ENCODE measurements around the gene ENDOV.
A peak's percentile ranks its signal among the peaks of the same experiment; 100 is the strongest.
"Not testable (repeated sequence)": the region's sequence is repeated elsewhere in the genome, so short reads cannot be mapped to it uniquely, and the experiment has no call there.

ENDOV gene

DNA sequence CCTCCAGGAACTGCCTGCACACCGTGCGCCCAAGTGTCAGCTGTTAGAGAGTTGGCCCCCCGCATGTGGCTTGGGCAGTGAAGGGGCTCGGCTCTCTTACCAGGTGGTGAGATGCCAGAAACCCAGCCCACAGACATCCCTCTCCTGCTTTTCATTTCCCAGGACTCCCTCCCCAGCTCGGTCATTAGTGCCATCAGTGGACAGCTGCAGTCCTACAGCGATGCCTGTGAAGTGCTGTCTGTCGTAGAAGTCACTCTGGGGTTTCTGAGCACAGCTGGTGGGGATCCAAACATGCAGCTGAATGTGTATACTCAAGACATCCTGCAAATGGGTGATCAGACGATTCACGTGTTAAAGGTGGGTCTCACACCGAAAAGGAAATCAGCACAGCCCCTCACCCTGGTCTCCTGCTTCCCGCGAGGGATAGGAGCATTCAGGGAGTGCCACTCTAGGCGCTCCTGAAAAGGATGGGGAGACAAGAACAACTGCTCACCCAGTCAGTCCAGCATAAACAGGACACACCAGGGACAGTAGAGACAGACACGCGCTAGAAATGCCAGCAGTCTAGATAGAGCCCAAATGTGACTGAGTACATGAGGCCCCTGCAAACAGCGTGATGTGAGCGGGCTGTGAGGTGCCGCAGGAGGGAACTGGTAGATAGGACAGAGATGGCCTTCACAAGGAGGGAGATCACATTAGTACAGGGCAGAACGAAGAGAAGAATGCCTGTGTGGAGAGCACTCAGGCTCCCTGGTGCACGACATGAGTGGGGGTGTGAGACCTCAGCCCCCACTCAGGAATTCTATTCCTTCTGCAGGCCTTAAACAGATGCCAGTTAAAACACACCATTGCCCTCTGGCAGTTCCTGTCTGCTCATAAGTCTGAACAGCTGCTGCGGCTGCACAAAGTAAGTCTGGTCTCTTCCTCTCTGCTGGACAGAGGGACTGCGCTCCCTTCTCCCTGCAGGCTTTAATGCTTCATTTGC is 25.7 kb upstream of the ENDOV start:
- no peak for DNase-seq

DNA sequence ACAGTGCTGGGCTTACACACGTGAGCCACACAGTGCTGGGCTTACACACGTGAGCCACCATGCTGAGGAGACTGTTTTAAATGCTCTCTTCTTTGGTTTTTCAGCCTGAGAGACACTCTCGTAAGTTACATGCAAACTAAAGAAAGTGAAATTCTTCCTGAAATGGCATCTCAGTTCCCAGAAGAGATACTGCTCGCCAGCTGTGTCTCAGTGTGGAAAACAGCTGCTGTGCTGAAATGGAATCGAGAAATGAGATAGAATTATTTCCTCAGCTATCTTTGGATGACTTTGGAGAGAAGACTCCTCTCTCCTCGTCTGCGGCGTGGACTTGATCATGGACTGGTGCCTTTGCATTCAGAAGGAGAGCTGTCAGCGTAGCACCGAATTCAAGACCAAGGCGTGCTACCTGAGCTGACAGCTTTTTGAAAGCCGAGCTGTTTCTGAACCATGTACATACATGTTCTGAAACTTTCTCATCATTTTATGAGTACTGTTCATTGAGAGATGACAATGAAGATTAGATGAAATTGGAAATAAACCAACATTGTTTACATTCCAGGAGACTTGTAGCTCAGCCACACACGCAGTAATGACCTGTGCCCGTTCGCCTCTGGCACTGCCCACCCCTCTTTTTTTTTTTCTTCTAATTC is 21.6 kb upstream of the ENDOV start:
- no peak for DNase-seq

DNA sequence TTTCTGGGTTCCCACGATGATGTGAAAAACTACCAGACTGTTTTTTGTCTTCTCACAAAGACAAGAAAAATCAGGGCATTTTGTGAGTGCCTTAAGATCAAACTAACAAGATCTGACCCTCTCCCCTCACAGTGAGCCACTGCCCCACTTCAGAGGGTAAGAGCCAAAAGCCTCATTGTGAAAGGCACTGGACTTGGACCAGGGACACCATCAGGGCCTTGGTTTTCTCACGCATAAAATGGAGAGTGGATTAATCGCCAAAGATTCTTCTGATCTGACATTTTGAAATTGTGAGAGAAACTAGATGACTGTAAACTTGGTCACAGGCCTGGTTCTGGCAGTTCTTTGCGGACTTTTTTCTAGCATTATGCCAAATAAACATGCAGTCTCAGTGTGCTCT is 21.0 kb upstream of the ENDOV start:
- no peak for DNase-seq

DNA sequence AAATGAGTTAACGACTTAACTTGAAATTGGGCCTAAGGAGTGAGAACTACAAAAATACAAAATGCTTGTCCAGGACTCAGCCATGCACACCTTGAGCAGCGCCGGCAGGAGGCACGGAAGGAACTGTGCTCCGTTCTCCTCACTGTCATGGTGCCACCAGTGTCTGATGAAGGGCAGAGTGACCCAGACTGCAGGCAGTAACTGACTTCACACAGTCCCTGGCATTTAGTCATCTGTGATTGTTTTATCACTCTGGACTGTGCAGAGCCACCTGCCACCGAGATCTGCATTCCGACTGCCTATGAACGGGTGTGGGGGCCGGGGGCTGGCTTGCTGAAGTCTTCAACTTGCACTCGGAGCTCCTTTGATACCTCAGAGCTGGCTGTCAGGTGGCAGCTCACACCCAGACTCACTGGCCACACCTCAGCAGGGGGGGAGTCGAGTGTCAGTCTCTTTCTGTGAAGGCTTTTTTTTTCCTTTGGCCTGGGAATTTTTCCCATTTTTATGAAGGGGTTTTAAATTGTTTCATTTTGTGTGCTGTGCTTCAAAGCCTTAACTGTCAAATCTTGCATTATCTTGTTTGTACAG is 20.2 kb upstream of the ENDOV start:
- DNase-seq: peak in 2 of 3 experiments; percentile 28 to 32

DNA sequence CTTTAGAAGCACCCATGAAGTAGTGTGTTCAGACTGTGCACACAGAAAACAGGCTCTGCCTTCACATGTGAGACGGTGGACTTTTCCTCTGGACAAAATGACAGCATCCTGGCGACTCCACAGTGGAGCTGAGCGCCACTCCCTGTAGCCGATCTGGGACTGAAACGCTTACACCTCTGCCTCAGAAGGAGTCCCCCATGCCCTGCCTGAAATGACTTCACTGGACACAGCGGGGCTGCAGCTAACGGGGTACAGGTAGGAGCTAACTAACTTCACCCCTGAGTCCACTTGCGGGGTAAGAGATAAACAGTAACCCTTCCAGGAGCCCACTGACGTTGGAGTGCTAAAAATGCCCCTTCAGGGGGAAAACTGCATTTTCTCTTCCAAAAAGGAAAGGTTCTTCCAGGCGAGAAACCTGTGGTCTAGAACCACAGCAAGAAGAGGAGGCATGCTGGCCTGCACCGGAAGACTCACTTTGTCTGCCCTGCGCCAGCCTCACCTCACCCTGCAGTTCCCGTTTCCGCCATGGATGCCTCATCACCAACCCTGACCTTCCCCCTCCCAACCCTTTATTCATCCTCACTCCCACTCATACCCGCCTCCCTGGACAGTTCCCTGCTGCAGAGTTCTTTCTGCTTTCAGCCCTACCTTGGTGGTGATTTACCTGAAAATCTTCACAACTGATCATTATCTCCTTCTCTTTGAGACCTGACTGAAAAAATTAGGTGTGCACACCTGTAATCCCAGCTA is 19.4 kb upstream of the ENDOV start:
- no peak for DNase-seq

DNA sequence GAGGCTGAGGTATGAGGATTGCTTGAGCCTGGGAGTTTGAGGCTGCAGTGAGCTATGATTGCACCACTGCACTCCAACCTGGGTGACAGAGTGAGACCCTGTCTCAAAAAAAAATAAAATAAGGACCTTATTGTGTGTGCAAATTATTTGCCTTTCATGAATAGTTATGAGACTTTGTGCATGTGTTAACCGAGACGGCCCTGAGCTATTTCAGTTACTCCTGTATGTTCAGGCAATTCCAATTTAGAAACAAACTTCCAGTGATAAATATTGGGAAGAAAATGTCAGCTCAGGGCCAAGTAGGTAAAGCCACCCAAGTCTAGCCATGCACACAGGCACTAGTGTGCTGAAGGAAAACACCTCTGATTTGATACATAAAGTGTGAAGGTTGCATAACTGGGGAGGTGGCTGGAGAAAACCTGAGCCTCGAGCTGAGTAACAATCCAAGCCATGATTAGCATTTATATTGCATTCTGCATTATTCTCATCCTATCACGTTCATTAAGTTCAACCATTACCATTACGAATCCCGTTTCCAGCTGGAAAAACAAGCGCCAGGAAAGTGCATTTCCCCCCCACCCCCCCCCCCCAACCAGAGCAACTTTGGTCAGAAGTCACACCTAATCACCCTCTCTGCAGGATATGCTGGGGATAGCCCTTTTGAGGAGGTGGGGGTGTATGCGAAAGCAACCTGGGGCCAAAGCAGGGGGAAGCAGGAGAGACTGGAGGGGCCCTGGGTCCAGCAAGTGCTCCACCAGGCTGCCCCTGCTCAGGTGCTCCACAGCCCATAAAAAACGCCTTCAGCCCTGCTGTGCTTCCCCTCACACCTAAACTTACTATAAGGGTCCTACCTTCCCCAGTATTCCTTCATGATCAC is 18.6 kb upstream of the ENDOV start:
- no peak for DNase-seq

DNA sequence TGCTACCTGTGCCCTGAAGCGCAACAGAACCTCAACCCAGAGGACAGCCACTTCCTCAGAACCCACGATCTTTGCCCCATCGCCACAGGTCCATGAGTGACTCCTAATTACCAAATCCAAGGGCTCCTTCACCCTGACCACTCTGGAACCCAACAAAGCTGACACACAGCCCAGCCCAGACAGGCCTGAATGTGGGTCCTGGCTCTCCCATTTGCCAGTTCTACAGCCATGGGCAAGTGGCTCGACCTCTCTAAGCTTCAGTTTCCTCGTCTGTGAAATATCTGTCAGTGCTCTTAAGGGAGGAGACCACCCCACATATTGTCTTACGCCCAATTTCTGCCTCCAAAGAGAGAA is 18.0 kb upstream of the ENDOV start:
- DNase-seq: no peak

DNA sequence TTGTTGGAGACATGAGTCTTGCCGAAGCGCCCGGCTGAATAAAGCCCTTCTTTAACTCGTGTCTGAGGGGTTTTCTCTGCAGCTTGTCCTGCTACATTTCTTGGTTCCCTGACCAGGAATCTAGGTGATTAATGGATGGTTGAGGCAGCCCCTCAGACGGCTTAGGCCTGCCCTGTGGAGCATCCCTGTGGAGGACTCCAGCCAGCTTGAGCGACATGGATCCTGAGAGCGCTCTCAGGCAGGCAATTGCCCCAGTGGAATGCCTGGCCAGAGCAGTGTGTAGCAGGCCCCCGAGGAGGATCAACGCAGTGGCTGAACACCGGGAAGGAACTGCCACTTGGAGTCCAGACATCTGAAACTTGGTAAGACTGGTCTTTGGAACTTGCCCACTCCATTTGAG is 17.3 kb upstream of the ENDOV start:
- DNase-seq: no peak

DNA sequence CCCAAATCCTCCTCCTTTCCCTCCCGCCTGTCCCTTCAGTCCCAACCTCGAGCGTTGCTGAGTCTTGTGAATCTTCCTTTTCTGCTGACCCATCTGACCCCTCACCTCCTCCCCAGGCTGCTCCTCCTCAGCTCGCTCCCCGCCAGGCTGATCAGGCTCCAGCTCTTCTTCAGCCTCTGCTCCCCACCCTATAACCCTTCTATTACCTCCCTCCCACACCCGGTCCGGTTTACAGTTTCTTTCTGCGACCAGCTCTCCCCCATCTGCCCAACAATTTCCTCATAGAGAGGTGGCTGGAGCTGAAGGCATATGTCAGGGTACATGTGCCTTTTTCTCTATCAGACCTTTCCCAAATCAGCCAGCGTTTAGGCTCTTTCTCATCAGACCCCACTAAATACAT is 13.9 kb upstream of the ENDOV start:
- not testable (repeated sequence) for DNase-seq

DNA sequence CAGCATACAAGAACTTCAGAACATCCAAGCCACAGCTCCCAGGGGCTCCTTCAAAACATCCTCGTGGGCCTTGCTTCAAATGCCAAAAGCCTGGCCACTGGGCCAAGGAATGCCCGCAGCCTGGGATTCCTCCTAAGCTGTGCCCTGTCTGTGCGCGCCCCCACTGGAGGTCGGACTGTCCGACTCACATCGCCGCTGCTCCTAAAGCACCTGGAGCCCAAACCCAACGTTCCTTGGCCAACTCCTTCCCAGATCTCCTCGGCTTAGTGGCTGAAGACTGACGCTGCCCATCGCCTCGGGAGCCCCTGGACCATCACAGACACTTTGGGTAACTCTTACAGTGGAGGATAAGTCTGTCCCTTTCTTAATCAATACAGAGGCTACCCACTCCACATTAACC is 12.9 kb upstream of the ENDOV start:
- not testable (repeated sequence) for DNase-seq

DNA sequence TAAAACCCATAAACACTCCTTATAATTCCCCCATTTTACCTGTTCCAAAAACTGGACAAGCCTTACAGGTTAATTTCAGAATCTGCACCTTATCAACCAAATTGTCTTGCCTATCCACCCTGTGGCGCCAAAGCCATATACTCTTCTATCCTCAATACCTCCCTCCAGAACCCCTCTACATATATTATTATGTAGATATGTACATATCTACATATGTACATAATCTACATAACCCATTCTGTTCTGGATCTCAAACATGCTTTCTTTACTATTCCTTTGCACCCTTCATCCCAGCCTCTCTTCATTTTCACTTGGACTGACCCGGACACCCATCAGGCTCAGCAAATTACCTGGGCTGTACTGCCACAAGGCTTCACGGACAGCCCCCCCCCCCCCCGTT is 12.0 kb upstream of the ENDOV start:
- DNase-seq: no peak

DNA sequence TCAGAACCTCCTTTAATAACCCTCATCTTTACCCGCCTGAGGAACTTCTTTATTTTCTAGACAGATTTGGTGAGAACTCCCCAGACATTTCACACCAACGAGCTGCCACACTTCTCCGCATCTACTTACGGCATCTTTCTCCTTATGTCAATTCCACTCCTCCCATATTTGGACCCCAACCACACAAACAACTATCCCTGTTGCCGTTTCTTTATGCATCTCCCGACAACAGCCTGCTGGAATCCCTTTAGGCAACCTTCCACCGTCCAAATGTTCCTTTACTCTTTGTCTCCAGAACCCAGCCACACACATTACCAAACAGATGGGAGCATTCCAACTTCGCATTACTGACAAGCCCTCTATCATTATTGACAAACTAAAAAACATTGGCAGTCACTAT is 8.8 kb upstream of the ENDOV start:
- DNase-seq: no peak

DNA sequence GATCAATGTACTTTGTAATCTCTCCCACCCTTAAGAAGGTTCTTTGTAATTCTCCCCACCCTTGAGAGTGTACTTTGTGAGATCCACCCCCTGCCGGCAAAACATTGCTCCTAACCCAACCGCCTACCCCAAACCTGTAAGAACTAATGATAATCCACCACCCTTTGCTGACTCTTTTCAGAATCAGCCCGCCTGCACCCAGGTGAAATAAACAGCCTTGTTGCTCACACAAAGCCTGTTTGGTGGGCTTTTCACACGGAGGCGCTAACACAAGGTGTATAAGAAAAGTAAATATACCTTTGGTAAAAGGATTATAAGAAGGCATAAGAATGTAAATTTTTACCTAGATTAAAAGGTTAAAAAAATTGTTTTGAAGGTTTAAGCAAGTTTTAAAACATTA is 7.0 kb upstream of the ENDOV start:
- DNase-seq: not testable (repeated sequence)

DNA sequence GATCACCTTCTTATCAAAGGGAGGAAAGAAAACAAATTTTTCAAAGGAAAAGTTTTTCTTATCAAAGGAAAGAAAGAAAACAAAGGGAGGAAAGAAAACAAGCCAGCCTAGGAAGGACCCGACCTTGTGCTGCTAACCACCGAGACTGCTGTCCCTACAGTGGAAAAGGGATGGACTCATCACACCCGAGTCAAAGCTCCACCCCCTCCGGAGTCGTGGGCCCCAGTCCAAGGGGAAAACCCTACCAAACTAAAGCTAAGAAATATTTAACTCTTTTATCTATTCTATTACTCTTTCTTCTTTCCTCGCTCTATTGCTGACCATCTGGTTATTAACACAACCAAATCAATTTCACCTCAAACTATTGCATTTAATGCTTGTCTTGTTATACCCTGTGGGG is 6.1 kb upstream of the ENDOV start:
- no peak for DNase-seq

DNA sequence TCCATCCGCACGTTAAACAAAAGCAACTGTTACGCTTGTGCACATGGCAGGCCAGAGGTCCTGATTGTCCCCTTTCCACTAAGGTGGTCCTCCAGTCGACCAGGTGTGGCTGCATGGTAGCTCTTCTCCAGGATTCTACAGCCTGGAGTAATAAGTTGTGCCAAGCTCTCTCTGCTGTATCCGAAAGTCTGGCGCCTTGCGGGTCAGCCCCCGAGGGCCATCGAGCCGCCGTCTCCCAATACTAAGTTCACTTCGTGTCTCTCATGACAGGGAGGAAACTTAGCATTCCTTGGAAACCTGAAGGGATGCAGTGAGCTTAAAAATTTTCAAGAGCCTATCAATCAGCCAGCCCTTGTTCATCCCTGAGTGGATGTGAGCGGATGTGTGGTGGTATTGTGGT is 5.3 kb upstream of the ENDOV start:
- no peak for DNase-seq

DNA sequence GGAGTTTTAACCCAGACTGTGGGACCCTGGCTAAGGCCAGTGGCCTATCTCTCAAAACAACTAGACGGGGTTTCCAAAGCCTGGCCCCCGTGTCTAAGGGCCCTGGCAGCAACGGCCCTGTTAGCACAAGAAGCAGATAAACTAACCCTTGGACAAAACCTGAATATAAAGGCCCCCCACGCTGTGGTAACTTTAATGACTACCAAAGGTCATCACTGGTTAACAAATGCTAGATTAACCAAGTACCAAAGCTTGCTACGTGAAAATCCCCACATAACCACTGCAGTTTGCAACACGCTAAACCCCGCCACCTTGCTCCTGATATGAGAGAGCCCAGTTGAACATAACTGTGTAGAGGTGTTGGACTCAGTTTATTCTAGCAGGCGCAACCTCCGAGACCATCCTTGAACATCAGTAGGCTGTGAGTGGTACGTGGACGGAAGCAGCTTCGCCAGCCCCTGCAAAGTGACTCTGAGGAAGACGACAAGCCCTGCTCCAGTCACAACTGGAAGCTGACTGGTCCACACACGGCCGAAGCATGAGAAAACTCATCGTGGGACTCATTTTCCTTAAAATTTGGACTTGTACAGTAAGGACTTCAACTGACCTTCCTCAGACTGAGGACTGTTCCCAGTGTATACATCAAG is 4.4 kb upstream of the ENDOV start:
- not testable (repeated sequence) for DNase-seq

DNA sequence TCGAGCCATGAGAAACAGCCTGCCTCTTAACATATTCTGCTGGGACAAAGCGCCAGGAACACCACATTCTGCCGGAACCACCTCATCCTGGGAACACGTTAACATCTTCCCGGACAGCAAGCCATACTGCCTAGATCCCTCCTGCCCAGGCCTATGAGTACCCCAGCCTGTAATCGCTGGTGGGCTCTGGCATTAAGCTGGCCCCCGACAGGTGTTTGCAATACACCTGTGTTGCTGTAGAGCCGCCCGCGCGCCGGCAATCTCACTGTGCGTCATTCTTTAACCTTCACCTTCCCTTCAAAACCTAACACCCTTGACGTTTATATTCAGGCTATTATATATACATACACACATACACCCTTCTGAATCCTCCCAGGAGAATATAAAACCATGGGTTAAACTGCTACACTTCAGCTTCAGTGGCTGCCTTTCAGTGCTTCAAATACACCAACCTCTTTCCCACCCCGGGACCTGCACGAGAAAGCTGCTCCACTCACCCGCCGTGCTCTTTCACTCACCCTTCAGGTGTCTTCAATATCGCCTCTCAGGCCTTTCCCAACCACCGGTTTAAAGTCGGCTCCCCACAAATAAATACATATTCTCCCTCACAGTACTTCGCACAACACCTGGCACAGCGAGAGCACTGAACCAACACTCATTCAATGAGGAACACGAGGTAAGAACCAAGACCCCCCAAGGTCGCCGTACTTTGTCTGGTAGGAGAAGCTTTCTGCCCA is 1.0 kb upstream of the ENDOV start:
- DNase-seq: peak in 1 of 3 experiments; percentile 67

DNA sequence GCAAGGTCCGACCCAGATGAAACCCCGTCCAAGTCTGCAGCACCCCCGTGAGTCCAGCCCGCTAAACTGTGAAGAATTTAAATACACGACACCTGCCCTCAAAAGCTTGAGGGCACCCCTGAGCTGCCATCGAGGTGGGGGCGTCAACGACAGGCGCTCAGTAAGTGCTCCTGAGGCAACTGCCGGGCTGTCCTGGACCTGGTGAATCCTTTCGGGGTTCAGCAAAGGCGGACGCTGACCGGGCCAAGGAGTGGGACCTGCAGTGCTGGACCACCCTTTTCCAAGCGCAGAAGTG is 512 bp upstream of the ENDOV start:
- no peak for DNase-seq

DNA sequence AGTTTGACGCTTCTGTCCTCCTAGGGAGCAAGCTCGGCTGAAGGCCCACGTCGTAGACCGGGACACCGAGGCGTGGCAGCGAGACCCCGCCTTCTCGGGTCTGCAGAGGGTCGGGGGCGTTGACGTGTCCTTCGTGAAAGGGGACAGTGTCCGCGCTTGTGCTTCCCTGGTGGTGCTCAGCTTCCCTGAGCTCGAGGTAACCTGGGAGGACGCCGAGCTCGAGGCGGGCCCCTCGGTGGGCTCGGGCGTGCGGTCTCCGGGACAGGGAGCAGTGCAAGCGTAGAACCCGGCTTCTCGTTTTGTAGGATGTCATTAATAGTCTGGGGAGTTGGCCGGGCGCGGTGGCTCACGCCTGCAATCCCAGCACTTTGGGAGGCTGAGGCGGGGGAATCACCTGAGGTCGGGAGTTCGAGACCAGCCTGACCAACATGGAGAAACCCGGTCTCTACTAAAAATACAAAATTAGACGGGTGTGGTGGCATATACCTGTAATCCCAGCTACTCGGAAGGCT is 715 bp downstream of the ENDOV start:
- DNase-seq: no peak

DNA sequence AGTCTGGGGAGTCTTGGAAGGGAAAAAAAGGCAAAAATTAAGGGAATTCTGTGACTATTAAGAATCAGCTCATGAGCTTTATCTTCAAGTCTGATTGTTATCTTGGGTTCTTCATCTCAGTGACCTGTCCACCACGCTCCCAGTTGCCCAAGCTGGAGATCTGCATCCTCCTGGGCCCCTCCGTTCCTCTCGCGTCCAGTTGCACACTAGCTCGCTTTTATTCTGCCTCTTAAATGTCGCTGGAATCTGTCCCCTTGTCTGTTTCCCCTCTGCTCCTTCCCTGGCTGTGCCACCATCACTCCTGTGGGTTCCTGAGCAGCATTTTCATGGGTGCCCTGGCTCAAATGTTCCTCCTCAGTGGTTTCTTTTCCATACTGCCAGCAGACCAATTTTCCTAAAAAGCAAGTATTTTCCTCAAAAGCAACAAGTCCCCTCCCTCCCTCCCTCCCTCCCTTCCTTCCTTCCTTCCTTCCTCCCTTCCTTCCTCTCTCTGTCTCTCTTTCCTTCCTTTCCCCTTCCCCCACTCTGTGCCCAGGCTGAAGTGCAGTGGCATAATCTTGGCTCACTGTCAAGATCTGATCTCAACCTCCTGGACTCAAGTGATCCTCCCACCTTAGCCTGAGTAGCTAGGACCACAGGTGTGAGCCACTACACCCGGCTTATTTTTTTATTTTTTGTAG is 1.4 kb downstream of the ENDOV start:
- DNase-seq: no peak

Data from NCI-H1417 (cell line).